ENCODE results near the gene TSHR.
"Not testable (repeated sequence)": the region's sequence is repeated elsewhere in the genome, so short reads cannot be mapped to it uniquely, and the experiment has no call there.

Gene TSHR

GRCh38 chr14:81091139-81091538, 135.7 kb downstream of the TSHR start:
- no peak for DNase-seq

- DNase-seq: no peak
Measured at GRCh38 chr14:81091660-81092059, 136.2 kb downstream of the TSHR start.

- no peak for DNase-seq
Measured at GRCh38 chr14:81093651-81094050, 138.2 kb downstream of the TSHR start.

- no peak for DNase-seq
Measured at GRCh38 chr14:81095539-81095938, 140.1 kb downstream of the TSHR start.

- no peak for DNase-seq
Measured at GRCh38 chr14:81096656-81097055, 141.2 kb downstream of the TSHR start.

- DNase-seq: no peak
Measured at GRCh38 chr14:81102217-81102616, 146.8 kb downstream of the TSHR start.

- DNase-seq: no peak
Measured at GRCh38 chr14:81103443-81103842, 148.0 kb downstream of the TSHR start.

GRCh38 chr14:81105378-81105777, 150.0 kb downstream of the TSHR start:
- no peak for DNase-seq

- no peak for DNase-seq
Measured at GRCh38 chr14:81105961-81106360, 150.5 kb downstream of the TSHR start.

- DNase-seq: no peak
Measured at GRCh38 chr14:81110186-81110585, 154.8 kb downstream of the TSHR start.

GRCh38 chr14:81113176-81113575, 157.8 kb downstream of the TSHR start:
- no peak for DNase-seq

- not testable (repeated sequence) for DNase-seq
Measured at GRCh38 chr14:81113945-81114820, 158.8 kb downstream of the TSHR start.

- no peak for DNase-seq
Measured at GRCh38 chr14:81120501-81120900, 165.1 kb downstream of the TSHR start.

GRCh38 chr14:81122326-81122725, 166.9 kb downstream of the TSHR start:
- no peak for DNase-seq

GRCh38 chr14:81123811-81124210, 168.4 kb downstream of the TSHR start:
- DNase-seq: no peak

GRCh38 chr14:81125536-81125935, 170.1 kb downstream of the TSHR start:
- DNase-seq: no peak

GRCh38 chr14:81127785-81128184, 172.4 kb downstream of the TSHR start:
- no peak for DNase-seq

GRCh38 chr14:81129242-81129641, 173.8 kb downstream of the TSHR start:
- no peak for DNase-seq

- peak; percentile 24 to 67 for DNase-seq
Measured at GRCh38 chr14:81132468-81132867, 177.0 kb downstream of the TSHR start.

- no peak for DNase-seq
Measured at GRCh38 chr14:81133400-81133799, 178.0 kb downstream of the TSHR start.

GRCh38 chr14:81137316-81137715, 181.9 kb downstream of the TSHR start:
- no peak for DNase-seq

GRCh38 chr14:81138429-81138828, 183.0 kb downstream of the TSHR start:
- DNase-seq: no peak

GRCh38 chr14:81141426-81141825, 186.0 kb downstream of the TSHR start:
- no peak for DNase-seq

- no peak for DNase-seq
Measured at GRCh38 chr14:81143793-81144192, 188.4 kb downstream of the TSHR start.
